ENCODE data around the gene PLG.

DNA sequence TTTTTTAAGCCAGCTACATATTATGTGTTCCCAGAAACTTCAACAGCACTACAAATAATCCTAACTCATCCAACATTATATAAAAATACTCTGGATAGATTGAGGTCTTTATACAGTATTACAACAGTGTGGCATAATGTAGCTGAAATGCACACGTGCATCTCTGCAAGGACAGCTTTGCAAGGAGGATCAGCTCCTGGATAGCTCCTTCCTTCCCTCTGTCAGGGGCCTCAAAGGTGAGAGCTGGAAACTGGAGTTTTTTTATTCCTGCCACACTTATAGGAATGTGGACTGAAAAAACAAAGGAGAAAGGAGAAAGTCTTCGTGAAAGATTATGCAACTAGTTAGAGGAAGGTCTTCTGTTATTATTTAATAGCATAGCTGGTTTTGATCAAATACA, 53.1 kb downstream of the PLG start:
- no peak for TF ChIP-seq POLR2A (IDR thresholded peaks at IDR 0.05)
- TF ChIP-seq EP300 (IDR thresholded peaks at IDR 0.05; ENCODE audit: low read depth) = no peak
- TF ChIP-seq, protein P1, sequence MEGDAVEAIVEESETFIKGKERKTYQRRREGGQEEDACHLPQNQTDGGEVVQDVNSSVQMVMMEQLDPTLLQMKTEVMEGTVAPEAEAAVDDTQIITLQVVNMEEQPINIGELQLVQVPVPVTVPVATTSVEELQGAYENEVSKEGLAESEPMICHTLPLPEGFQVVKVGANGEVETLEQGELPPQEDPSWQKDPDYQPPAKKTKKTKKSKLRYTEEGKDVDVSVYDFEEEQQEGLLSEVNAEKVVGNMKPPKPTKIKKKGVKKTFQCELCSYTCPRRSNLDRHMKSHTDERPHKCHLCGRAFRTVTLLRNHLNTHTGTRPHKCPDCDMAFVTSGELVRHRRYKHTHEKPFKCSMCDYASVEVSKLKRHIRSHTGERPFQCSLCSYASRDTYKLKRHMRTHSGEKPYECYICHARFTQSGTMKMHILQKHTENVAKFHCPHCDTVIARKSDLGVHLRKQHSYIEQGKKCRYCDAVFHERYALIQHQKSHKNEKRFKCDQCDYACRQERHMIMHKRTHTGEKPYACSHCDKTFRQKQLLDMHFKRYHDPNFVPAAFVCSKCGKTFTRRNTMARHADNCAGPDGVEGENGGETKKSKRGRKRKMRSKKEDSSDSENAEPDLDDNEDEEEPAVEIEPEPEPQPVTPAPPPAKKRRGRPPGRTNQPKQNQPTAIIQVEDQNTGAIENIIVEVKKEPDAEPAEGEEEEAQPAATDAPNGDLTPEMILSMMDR (IDR thresholded peaks at IDR 0.05) = no peak

All from transverse colon (tissue), 3 donors.